Measurements from ENCODE around the gene VWA8.

The VWA8 gene

DNA sequence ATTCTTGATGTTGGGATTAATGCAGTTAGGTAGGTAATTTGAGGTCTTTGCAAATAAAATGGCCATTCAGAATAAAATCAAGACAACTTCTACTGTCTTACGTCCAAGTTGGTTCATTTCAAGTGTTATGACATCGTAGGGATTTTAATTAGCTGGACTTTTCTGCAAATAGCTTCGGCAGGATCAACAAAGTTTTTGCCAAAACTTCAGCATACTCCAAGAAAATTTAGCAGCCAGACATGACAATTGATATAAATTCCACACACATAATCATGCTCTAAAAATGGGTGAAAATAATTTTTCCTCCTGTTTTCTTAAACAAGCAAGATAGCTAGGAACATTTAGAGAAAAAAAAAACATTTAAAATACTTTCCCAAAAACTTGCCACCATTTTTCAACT lies 344.8 kb downstream of the VWA8 start:
- CTCF ChIA-PET, result interaction anchor here (1.0 to 1.1 kb wide), 3 partner anchors 27 to 231 kb away, joined by 3 read pairs; no protein-coding TSS in a partner anchor
- TF ChIP-seq, protein P1, sequence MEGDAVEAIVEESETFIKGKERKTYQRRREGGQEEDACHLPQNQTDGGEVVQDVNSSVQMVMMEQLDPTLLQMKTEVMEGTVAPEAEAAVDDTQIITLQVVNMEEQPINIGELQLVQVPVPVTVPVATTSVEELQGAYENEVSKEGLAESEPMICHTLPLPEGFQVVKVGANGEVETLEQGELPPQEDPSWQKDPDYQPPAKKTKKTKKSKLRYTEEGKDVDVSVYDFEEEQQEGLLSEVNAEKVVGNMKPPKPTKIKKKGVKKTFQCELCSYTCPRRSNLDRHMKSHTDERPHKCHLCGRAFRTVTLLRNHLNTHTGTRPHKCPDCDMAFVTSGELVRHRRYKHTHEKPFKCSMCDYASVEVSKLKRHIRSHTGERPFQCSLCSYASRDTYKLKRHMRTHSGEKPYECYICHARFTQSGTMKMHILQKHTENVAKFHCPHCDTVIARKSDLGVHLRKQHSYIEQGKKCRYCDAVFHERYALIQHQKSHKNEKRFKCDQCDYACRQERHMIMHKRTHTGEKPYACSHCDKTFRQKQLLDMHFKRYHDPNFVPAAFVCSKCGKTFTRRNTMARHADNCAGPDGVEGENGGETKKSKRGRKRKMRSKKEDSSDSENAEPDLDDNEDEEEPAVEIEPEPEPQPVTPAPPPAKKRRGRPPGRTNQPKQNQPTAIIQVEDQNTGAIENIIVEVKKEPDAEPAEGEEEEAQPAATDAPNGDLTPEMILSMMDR (IDR thresholded peaks at IDR 0.05; ENCODE audit: control extremely low read depth, extremely low read depth, low read depth, missing control alignments), result no peak
- DNase-seq (ENCODE audit: extremely low spot score), result no peak
- POLR2A ChIA-PET, result no interaction called here

DNA sequence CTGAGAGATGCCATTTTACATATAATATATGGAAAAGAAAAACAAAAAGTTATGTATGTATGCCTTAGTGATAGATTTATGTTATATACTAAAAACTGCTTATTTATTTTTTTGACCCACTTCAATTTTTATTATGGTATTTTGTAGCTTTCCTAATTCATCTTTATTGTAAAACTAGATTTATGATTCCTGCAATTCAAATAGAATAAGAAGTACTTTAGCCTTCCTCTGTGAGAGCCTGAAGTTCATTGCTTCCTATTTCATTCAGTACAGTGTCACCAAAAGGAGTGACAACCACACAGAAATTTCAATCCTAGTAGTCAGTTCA lies 345.4 kb downstream of the VWA8 start:
- POLR2A ChIA-PET, result no interaction called here
- TF ChIP-seq, protein P1 (IDR thresholded peaks at IDR 0.05; ENCODE audit: control extremely low read depth, extremely low read depth, low read depth, missing control alignments), result no peak
- CTCF ChIA-PET, result no interaction called here
- DNase-seq (ENCODE audit: extremely low spot score), result no peak

DNA sequence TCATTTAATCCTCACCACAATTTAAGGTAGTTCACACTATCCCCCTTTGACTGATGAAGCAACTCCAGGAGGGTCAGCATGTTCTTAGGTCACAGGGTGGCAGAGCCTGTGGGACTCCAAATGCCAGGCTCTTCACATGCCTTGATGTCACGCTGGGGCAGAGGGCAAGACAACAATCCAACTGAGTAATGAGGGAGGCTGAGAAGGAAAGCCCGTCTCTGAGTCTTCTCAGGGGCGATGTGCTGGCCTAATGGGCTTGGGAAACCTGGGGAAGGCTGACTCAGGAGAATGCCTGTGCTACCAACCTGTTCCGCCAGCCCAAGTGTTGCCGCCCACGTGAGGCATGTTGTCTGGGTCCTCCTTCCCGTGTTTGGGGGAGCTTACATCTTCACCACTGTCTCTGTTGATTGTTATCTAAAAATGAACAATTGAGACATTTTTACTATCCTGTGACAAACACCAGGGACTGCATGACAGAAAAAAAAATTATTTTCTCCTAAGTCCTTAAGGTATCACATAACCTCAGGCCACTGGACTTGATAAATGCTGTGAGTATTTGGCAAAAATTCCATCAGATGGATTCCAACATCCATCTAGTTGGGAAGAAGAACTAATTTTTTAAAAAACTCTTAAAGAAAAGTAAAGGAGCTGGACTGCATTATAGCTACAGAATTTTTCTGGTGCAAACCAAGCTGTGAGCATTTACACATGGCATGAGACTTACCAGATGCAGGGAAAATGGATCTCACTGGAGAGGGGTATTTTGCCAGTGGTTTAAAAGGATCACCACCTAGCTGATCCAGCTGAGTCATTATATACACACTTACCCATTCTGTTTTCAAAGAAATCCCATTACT lies 346.0 kb downstream of the VWA8 start:
- DNase-seq (ENCODE audit: extremely low spot score), result no peak
- POLR2A ChIA-PET, result no interaction called here
- TF ChIP-seq, protein P1 (IDR thresholded peaks at IDR 0.05; ENCODE audit: control extremely low read depth, extremely low read depth, low read depth, missing control alignments), result no peak
- CTCF ChIA-PET, result interaction anchor here (1.4 kb wide), 1 partner anchor 14 kb away, joined by 3 read pairs; no protein-coding TSS in a partner anchor

DNA sequence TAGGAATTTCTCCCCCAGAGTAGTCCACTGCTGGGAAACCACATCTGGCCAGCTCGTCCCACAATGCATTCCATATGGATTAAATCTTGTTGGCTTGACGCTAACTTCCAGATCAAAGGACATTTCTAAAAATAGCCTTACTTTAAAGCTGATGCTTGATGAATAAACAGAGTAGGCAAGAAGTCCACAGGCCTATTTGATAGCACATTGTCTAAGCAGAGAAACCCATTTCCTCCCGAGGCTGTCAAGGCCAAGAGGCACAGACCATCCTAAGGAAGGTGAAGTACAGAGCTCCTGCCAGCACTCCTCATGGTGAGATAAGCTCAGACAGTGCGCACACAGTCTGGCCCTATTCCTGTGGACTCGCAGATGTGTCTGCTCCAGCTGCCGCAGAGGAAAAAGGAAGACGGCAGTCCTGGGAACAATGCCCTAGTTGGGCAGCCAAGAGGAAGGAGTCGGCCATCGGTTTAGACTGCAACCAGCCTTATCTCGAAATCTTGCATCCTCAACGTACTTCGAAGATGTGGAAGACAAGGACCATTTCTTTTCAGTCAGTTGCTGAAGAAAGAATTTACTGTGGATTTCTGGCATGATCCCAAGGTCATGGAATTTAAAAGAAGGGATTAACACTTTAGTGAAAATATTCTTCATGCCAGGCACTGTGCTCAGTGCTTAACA lies 346.8 kb downstream of the VWA8 start:
- no peak for DNase-seq (ENCODE audit: extremely low spot score)
- ChIA-PET CTCF (interaction anchor here (1.4 kb wide), 1 partner anchor 15 kb away, joined by 3 read pairs; no protein-coding TSS in a partner anchor), POLR2A (interaction anchor here (1.4 kb wide), 1 partner anchor 150 kb away, joined by 4 read pairs; no protein-coding TSS in a partner anchor)
- TF ChIP-seq, protein P1 (IDR thresholded peaks at IDR 0.05; ENCODE audit: control extremely low read depth, extremely low read depth, low read depth, missing control alignments), result no peak

DNA sequence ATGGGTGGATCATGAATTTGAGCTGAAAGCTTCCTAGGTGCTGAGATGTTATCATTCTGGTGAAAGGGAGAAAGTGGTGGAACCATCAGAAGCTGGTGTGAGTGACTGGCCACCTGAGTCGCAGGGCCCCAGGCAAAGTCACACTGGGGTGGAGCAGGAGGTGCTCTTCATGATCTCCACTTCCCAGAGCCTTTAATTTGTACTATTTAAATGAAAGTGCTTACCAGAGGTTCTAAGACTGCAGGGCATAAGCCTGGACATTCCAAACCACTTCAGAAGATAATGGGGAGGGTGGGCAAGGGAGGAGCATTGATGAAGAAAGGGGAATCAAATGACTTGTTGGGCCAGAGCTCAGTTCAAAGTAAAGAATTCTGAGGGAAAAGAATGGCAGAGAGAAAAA lies 347.4 kb downstream of the VWA8 start:
- POLR2A ChIA-PET, result interaction anchor here (1.4 kb wide), 1 partner anchor 150 kb away, joined by 4 read pairs; no protein-coding TSS in a partner anchor
- CTCF ChIA-PET, result interaction anchor here (1.3 to 1.4 kb wide), 2 partner anchors 9 to 15 kb away, joined by 3 to 6 read pairs; no protein-coding TSS in a partner anchor
- TF ChIP-seq, protein P1 (IDR thresholded peaks at IDR 0.05; ENCODE audit: control extremely low read depth, extremely low read depth, low read depth, missing control alignments), result no peak
- DNase-seq (ENCODE audit: extremely low spot score), result no peak

DNA sequence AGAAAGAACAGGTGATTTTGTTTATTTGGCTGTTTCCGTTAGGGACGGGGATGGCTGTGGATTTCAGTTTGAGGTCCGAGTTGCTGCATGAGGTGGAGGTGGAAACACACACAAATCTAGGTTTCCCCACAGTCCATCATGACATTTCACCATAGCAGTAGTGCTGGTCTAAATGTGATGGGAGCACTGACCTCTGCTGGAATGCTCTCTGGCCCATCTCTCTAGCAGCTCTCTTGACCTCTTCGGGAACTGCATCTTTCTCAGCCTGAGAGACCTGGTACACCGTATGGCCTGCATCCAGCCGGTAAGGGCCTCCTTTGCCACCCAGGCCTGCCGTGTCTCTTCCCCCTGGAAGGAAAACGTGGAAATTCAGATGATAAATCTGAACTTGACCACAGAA lies 349.5 kb downstream of the VWA8 start:
- TF ChIP-seq, protein P1 (IDR thresholded peaks at IDR 0.05; ENCODE audit: control extremely low read depth, extremely low read depth, low read depth, missing control alignments), result no peak
- DNase-seq (ENCODE audit: extremely low spot score), result no peak
- CTCF ChIA-PET, result interaction anchor here (1.7 kb wide), 1 partner anchor 20 kb away, joined by 5 read pairs; no protein-coding TSS in a partner anchor
- POLR2A ChIA-PET, result no interaction called here
